LNCAP (cell line): ENCODE data around the gene SEMA6A.

Experiments used
- CTCF ChIP-seq: fragments of 450-650 bp; IDR thresholded peaks from 2 replicates; pipeline ENCODE4 v1.5.1; 2017; ENCODE audit warnings: mild to moderate bottlenecking

Gene SEMA6A

GRCh38 chr5:116457062-116457461, 117.6 kb downstream of the SEMA6A start:
- TF ChIP-seq CTCF: no peak

GRCh38 chr5:116456036-116456435, 118.6 kb downstream of the SEMA6A start:
- TF ChIP-seq CTCF: no peak

GRCh38 chr5:116455061-116455460, 119.6 kb downstream of the SEMA6A start:
- TF ChIP-seq CTCF: no peak

GRCh38 chr5:116454417-116454927, 120.2 kb downstream of the SEMA6A start:
- no peak for TF ChIP-seq CTCF

- TF ChIP-seq CTCF: no peak
These were observed 120.6 kb downstream of the SEMA6A start for GRCh38 chr5:116453988-116454411.

GRCh38 chr5:116452774-116453368, 121.8 kb downstream of the SEMA6A start:
- no peak for TF ChIP-seq CTCF

- TF ChIP-seq CTCF: no peak
These were observed 122.6 kb downstream of the SEMA6A start for GRCh38 chr5:116451905-116452450.
